ENCODE data around the gene RPL4. TPM values are rescaled to one million over a fixed set of nuclear protein-coding genes. Genes with fewer than 3 reads are reported as not detected.

Gene RPL4
- total and polyA plus RNA-seq, 9 of the 15 experiments (the other 6 are each of a cell fraction or from before 2014, with no cell fraction given): 2,055 to 7,760 (median 5,069) TPM

- TF ChIP-seq ZNF395 (CRISPR knock-in tag; IDR thresholded peaks at IDR 0.05): no peak
- no peak for TF ChIP-seq SAFB (IDR thresholded peaks at IDR 0.05; ENCODE audit: borderline replicate concordance, low read depth, low read length)
- TF ChIP-seq, protein P1, sequence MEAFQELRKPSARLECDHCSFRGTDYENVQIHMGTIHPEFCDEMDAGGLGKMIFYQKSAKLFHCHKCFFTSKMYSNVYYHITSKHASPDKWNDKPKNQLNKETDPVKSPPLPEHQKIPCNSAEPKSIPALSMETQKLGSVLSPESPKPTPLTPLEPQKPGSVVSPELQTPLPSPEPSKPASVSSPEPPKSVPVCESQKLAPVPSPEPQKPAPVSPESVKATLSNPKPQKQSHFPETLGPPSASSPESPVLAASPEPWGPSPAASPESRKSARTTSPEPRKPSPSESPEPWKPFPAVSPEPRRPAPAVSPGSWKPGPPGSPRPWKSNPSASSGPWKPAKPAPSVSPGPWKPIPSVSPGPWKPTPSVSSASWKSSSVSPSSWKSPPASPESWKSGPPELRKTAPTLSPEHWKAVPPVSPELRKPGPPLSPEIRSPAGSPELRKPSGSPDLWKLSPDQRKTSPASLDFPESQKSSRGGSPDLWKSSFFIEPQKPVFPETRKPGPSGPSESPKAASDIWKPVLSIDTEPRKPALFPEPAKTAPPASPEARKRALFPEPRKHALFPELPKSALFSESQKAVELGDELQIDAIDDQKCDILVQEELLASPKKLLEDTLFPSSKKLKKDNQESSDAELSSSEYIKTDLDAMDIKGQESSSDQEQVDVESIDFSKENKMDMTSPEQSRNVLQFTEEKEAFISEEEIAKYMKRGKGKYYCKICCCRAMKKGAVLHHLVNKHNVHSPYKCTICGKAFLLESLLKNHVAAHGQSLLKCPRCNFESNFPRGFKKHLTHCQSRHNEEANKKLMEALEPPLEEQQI (IDR thresholded peaks at IDR 0.05): peak; percentile 77; the same call in 1 of the 2 replicates
- no peak for TF ChIP-seq RAD21 (CRISPR knock-in tag; conservative IDR thresholded peaks at IDR 0.05 in 1 of 2, IDR thresholded peaks at IDR 0.05 in 1 of 2)
- peak; percentile 87 for TF ChIP-seq POLR2G (IDR thresholded peaks at IDR 0.05; ENCODE audit: low read depth, low read length)
- peak in 1 of 3 experiments; percentile 77; a peak in 1 of 6 replicates for TF ChIP-seq ZBTB11 (CRISPR knock-in tag; IDR thresholded peaks at IDR 0.05)
- TF ChIP-seq HNRNPUL1 (IDR thresholded peaks at IDR 0.05; ENCODE audit: low read length): no peak
- no peak for TF ChIP-seq SREBF2 (CRISPR knock-in tag; IDR thresholded peaks at IDR 0.05)
- TF ChIP-seq GATAD2B (IDR thresholded peaks at IDR 0.05; ENCODE audit: borderline replicate concordance): no peak
- TF ChIP-seq HDAC1 (IDR thresholded peaks at IDR 0.05): peak; percentile 80 to 99; a peak in 3 of 4 replicates
- no peak for TF ChIP-seq RBM14 (IDR thresholded peaks at IDR 0.05; ENCODE audit: borderline replicate concordance, insufficient read depth, low read depth, low read length)
- TF ChIP-seq EZH2 (IDR thresholded peaks at IDR 0.05; ENCODE audit: borderline replicate concordance, low read depth, low read length): no peak
- 0 out of 2 replicates have a peak, but pooled peaks have one; percentile 32 for TF ChIP-seq ARID2 (IDR thresholded peaks at IDR 0.05)
- TF ChIP-seq E4F1 (CRISPR knock-in tag; IDR thresholded peaks at IDR 0.05; ENCODE audit: borderline replicate concordance): no peak
- 0 out of 2 replicates have a peak, but pooled peaks have one; percentile 56 for TF ChIP-seq NCOA1 (IDR thresholded peaks at IDR 0.05; ENCODE audit: low read depth)
These were observed at the start of gene RPL4, which contains the start of gene ZWILCH (continued) for GRCh38 chr15:66504563-66505429.
